Left ventricle myocardium inferior (tissue), 1 donor: ENCODE data around the gene ERC1. TPM values are rescaled to one million over a fixed set of nuclear protein-coding genes. Genes with fewer than 3 reads are reported as not detected.
"Not testable (repeated sequence)": the region's sequence is repeated elsewhere in the genome, so short reads cannot be mapped to it uniquely, and the experiment has no call there.

Experiments
- DNase-seq: peaks from one replicate; pipeline ENCODE4 v3.0.0-alpha.2; 2020
- H3K27ac ChIP-seq: fragments of 200-600 bp; replicated peaks from 2 replicates; pipeline ENCODE4 v1.8.0; 2021
- H3K27me3 ChIP-seq: fragments of 200-600 bp; 2 replicates; pipeline ENCODE4 v1.8.0; 2021; ENCODE audit warnings: low read depth
- H3K36me3 ChIP-seq: fragments of 200-600 bp; 2 replicates; pipeline ENCODE4 v1.8.0; 2021
- H3K4me1 ChIP-seq: fragments of 200-600 bp; 2 replicates; pipeline ENCODE4 v1.8.0; 2021
- H3K4me3 ChIP-seq: fragments of 200-600 bp; 2 replicates; pipeline ENCODE4 v1.8.0; 2021; ENCODE audit warnings: mild to moderate bottlenecking, moderate library complexity
- H3K9me3 ChIP-seq: fragments of 200-600 bp; replicated peaks from 2 replicates; pipeline ENCODE4 v1.8.0; 2021
- intact Hi-C: fragments of 100-400 bp; cut with micrococcal nuclease; formaldehyde crosslinking; loops from one replicate; pipeline ENCODE4 v1.11.0; 2022
- total RNA-seq: library from RNA; stranded (reverse); fragmentation: NEBNext Ultra II Directional; extraction: Animal tissue kit (Norgen Biotek cat#: 25700); gene quantifications from one replicate; pipeline ENCODE4 v1.2.1, GENCODE V29; 2021
- TF ChIP-seq, protein P1 (sequence below): fragments of 200-600 bp; IDR thresholded peaks from 2 replicates; pipeline ENCODE4 v1.8.0; 2021; ENCODE audit warnings: antibody characterized with exemption, mild to moderate bottlenecking, borderline replicate concordance
- donor health status: DM: no; HTN: yes; CAD: no; lungs with severe emphysema.

ERC1 gene
- total RNA-seq, 1 donor from 2014 or later = 50.8 TPM

GRCh38 chr12:1044199-1044598 lies 53.2 kb downstream of the ERC1 start:
- Histone ChIP-seq H3K4me1 (peaks cover 16% of the 10 kb centered on the region), H3K4me3 (no peak overlapping the region), H3K36me3 (no peaks in the 10 kb centered on the region), H3K27ac (no peak overlapping the region), H3K27me3 (no peaks in the 10 kb centered on the region), H3K9me3 (no peaks in the 10 kb centered on the region)
- intact Hi-C loops = no loop called here
- DNase-seq = no peak
- TF ChIP-seq, protein P1, sequence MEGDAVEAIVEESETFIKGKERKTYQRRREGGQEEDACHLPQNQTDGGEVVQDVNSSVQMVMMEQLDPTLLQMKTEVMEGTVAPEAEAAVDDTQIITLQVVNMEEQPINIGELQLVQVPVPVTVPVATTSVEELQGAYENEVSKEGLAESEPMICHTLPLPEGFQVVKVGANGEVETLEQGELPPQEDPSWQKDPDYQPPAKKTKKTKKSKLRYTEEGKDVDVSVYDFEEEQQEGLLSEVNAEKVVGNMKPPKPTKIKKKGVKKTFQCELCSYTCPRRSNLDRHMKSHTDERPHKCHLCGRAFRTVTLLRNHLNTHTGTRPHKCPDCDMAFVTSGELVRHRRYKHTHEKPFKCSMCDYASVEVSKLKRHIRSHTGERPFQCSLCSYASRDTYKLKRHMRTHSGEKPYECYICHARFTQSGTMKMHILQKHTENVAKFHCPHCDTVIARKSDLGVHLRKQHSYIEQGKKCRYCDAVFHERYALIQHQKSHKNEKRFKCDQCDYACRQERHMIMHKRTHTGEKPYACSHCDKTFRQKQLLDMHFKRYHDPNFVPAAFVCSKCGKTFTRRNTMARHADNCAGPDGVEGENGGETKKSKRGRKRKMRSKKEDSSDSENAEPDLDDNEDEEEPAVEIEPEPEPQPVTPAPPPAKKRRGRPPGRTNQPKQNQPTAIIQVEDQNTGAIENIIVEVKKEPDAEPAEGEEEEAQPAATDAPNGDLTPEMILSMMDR = no peak

GRCh38 chr12:1044696-1045095 lies 53.7 kb downstream of the ERC1 start:
- H3K4me3 ChIP-seq = no peak overlapping the region
- TF ChIP-seq, protein P1 = no peak
- DNase-seq = no peak
- H3K4me1 ChIP-seq = peaks cover 16% of the 10 kb centered on the region
- intact Hi-C loops = no loop called here
- H3K9me3 ChIP-seq = no peaks in the 10 kb centered on the region
- no peak overlapping the region for H3K27ac ChIP-seq
- no peaks in the 10 kb centered on the region for H3K27me3 ChIP-seq
- H3K36me3 ChIP-seq = no peaks in the 10 kb centered on the region

- TF ChIP-seq, protein P1 = no peak
- Histone ChIP-seq H3K9me3 (no peaks in the 10 kb centered on the region), H3K36me3 (no peaks in the 10 kb centered on the region), H3K27me3 (no peaks in the 10 kb centered on the region), H3K4me3 (no peak overlapping the region), H3K27ac (no peak overlapping the region), H3K4me1 (peaks cover 16% of the 10 kb centered on the region)
- intact Hi-C loops = no loop called here
- DNase-seq = no peak
Measured at GRCh38 chr12:1046727-1047126, 55.7 kb downstream of the ERC1 start.

GRCh38 chr12:1047898-1048660 lies 57.1 kb downstream of the ERC1 start:
- Histone ChIP-seq H3K36me3 (no peaks in the 10 kb centered on the region), H3K9me3 (no peaks in the 10 kb centered on the region), H3K4me3 (no peak overlapping the region), H3K4me1 (peaks cover 18% of the 10 kb centered on the region), H3K27me3 (no peaks in the 10 kb centered on the region), H3K27ac (no peak overlapping the region)
- intact Hi-C loops = no loop called here
- no peak for DNase-seq
- TF ChIP-seq, protein P1 = no peak

DNA sequence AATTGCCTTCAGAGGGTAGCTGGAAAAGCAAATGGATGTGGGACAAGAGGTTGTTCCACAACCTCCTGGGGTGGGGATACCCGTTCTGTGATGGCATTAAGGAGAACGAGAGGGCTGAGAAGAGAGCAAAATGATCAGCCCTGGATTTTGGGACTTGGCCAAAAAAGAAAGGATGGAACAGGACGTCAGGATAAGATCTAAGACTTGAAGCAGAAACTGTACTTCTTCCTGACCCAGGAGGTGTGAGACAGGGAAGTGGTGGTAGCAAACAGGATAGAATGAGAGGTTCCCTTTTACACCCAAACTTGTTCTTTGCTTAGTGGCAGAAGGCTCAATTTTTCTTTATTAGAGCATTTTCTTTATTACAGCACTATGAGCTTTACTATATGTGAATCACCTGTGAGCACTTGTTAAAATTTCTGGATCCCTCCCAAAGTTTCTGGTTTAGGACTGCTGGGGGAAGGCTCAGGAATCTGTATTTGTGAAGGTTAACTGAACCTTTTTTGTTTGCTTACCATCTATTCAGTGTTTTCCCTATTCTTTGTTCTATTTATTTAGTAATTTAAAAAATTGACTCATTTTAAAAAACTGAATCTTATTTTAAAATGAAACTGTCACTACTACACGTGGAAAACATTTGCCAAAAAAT lies 59.2 kb downstream of the ERC1 start:
- H3K4me3 ChIP-seq = no peak overlapping the region
- TF ChIP-seq, protein P1 = no peak
- intact Hi-C loops = no loop called here
- no peak overlapping the region for H3K27ac ChIP-seq
- no peaks in the 10 kb centered on the region for H3K36me3 ChIP-seq
- no peaks in the 10 kb centered on the region for H3K27me3 ChIP-seq
- peaks cover 38% of the 10 kb centered on the region for H3K4me1 ChIP-seq
- no peaks in the 10 kb centered on the region for H3K9me3 ChIP-seq
- DNase-seq = no peak

- intact Hi-C loops, DNase-seq, H3K9me3 ChIP-seq, H3K4me3 ChIP-seq, H3K36me3 ChIP-seq, H3K27ac ChIP-seq, H3K27me3 ChIP-seq: not testable (repeated sequence)
- peaks cover 36% of the 10 kb centered on the region for H3K4me1 ChIP-seq
Measured at GRCh38 chr12:1051672-1052071, 60.6 kb downstream of the ERC1 start.
